NB4 (cell line): ENCODE results near the gene UROC1.
A peak's percentile ranks its signal among the peaks of the same experiment; 100 is the strongest.

Source experiments
- DNase-seq: peaks from one replicate; pipeline ENCODE4 v3.0.0; 2010; ENCODE audit warnings: low read depth
- H3K4me3 ChIP-seq: one replicate; pipeline ENCODE4 v1.5.1; 2011; ENCODE audit warnings: mild to moderate bottlenecking, low read depth, low read length, moderate library complexity
- CTCF ChIP-seq: IDR thresholded peaks from one replicate; pipeline ENCODE4 v1.5.1; 2012; ENCODE audit warnings: low read depth, low read length
- MAX ChIP-seq: IDR thresholded peaks from 2 replicates; pipeline ENCODE4 v1.6.1; 2011; ENCODE audit warnings: low read depth, low read length
- MYC ChIP-seq: IDR thresholded peaks from 2 replicates; pipeline ENCODE4 v1.6.1; 2011; ENCODE audit warnings: low read depth, low read length
- POLR2A ChIP-seq: IDR thresholded peaks from 2 replicates; pipeline ENCODE4 v1.6.1; 2011; ENCODE audit warnings: mild to moderate bottlenecking; ENCODE audit not compliant: insufficient read length; ENCODE audit errors: extremely low read depth

Gene UROC1

DNA sequence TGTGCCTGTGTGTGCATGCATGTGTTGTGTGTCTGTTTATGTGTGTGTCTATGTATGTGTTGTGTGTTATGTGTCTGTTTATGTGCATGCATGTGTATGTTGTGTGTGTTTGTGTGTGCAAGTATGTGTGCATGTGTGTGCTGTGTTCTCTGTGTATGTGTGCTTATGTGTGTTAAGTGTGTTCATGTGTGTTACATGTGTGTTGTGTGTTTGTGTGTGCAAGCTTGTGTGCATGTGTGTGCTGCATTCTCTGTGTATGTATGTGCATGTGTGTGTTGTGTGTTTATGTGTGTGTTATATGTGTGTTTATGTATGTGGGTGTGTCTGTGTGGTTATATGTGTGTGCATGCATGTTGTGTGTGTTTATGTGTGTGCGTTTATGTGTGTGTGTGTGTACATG, 14.9 kb downstream of the UROC1 start:
- no peak for TF ChIP-seq CTCF
- no peak for TF ChIP-seq MAX
- no peak for TF ChIP-seq POLR2A
- TF ChIP-seq MYC, result no peak
- DNase-seq, result no peak
- H3K4me3 ChIP-seq, result no peak overlapping the region

DNA sequence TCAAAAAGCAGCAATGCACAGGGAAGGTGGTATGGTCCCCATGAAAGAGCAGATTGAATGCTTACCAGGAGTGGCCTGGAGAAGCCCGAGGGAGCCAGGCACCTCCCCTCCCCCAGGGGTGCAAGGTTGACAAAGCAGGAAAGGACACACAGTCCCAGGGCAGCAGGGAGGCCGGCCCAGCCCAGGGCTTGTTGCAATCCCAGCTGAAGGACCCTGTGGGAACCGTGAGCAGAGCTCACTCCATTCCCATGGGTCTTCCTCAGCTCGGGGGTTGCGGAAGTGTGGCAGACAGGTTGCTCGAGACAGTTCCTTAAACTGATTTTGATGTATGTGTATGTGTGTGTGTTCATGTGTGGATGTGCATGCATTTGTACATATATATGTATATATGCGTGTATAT, 15.8 kb downstream of the UROC1 start:
- no peak overlapping the region for H3K4me3 ChIP-seq
- peak; percentile 84 for DNase-seq
- TF ChIP-seq MYC (no peak), POLR2A (no peak), MAX (no peak), CTCF (no peak)

- no peak for DNase-seq
- TF ChIP-seq CTCF (no peak), MAX (no peak), POLR2A (no peak), MYC (no peak)
- no peak overlapping the region for H3K4me3 ChIP-seq
Measured at GRCh38 chr3:126501054-126501453, 16.5 kb downstream of the UROC1 start.

GRCh38 chr3:126500016-126500415, 17.6 kb downstream of the UROC1 start:
- no peak overlapping the region for H3K4me3 ChIP-seq
- no peak for DNase-seq
- TF ChIP-seq POLR2A (no peak), MAX (no peak), MYC (no peak), CTCF (no peak)

GRCh38 chr3:126499401-126499800, 18.2 kb downstream of the UROC1 start:
- no peak overlapping the region for H3K4me3 ChIP-seq
- TF ChIP-seq MAX (no peak), MYC (no peak)
- DNase-seq, result no peak

DNA sequence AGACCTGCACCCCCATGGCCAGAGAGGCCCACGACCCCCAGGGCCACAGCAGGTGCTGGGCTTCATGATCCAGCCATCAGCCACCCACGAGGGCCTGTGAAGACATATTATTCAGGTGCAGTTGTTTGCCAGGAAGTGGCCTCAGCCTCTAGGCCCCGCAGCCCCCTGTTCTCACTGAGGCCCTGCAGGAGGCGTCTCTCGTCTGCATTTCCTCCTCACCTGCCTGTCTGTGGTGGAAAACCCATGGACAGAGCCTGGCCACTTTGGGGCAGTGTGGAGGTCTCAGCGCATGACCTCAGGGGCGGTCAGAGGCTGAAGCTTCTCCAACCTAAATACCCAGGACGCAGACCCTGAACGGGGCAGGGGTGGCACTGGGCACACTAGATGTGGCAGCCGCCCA, 18.6 kb downstream of the UROC1 start:
- no peak overlapping the region for H3K4me3 ChIP-seq
- TF ChIP-seq CTCF (no peak), MAX (no peak), MYC (no peak), POLR2A (no peak)
- DNase-seq, result no peak
